Panc1 (cell line): ENCODE data around the gene HAUS8. TPM values are rescaled to one million over a fixed set of nuclear protein-coding genes. Genes with fewer than 3 reads are reported as not detected.
"Not testable (repeated sequence)": the region's sequence is repeated elsewhere in the genome, so short reads cannot be mapped to it uniquely, and the experiment has no call there.

Experiments
- ATAC-seq: fragments of 200-7000 bp; cut with Tn5 transposase; 2 replicates; pipeline ENCODE4 v1.9.1; 2020; ENCODE audit warnings: mild to moderate bottlenecking, moderate library complexity
- BruUV-seq: library from RNA; stranded (reverse); fragments of 400-500 nt; replicated peaks from 2 replicates; lab custom pipeline; 2021; lab: Mats Ljungman, UMichigan
- CTCF ChIA-PET: fragments of 300-600 bp; sonication (Branson Sonifier 250); formaldehyde crosslinking; loops from one replicate; lab custom pipeline; 2022; ENCODE audit warnings: antibody characterized with exemption; lab: Charles Lee
- POLR2A ChIA-PET: fragments of 300-600 bp; sonication (Branson Sonifier 250); formaldehyde crosslinking; loops from one replicate; lab custom pipeline; 2022; ENCODE audit warnings: antibody characterized with exemption; lab: Charles Lee
- DNase-seq: peaks from one replicate; pipeline ENCODE4 v3.0.0-alpha.2; 2010; ENCODE audit warnings: low read depth, low spot score
- H3K27ac ChIP-seq: 2 replicates; pipeline ENCODE4 v1.5.1; 2011; ENCODE audit warnings: mild to moderate bottlenecking, low read length, inconsistent platforms
- H3K27me3 ChIP-seq: fragments of 200-500 bp; sonication (Bioruptor generic); 2 replicates; pipeline ENCODE4 v1.6.0; 2014; ENCODE audit warnings: low read length, inconsistent platforms; ENCODE audit not compliant: control insufficient read depth, insufficient read depth
- H3K36me3 ChIP-seq: fragments of 200-500 bp; sonication (Bioruptor generic); 2 replicates; pipeline ENCODE4 v1.5.1; 2014; ENCODE audit warnings: inconsistent platforms, mild to moderate bottlenecking, low read length, moderate library complexity; ENCODE audit not compliant: control insufficient read depth, insufficient read depth
- H3K4me1 ChIP-seq: 2 replicates; pipeline ENCODE4 v1.5.1; 2011; ENCODE audit warnings: inconsistent platforms, mild to moderate bottlenecking, low read length, moderate library complexity; ENCODE audit not compliant: control insufficient read depth, insufficient read depth
- H3K4me3 ChIP-seq, 2 experiments: 2 replicates each; pipeline ENCODE4 v1.5.1; 2011 to 2012; ENCODE audit warnings: low read depth in 2 of 2, low read length in 2 of 2, mild to moderate bottlenecking in 2 of 2, inconsistent platforms in 1 of 2, moderate library complexity in 1 of 2
- H3K9me3 ChIP-seq: fragments of 200-500 bp; sonication (Bioruptor generic); 2 replicates; pipeline ENCODE4 v1.5.1; 2014; ENCODE audit warnings: low read depth, mild to moderate bottlenecking, inconsistent platforms, low read length, moderate library complexity; ENCODE audit not compliant: control insufficient read depth, insufficient read depth
- POLR2AphosphoS5 ChIP-seq: IDR thresholded peaks from 2 replicates; pipeline ENCODE4 v1.6.1; 2012; ENCODE audit warnings: mild to moderate bottlenecking, low read depth, low read length, moderate library complexity
- SIN3A ChIP-seq: IDR thresholded peaks from 2 replicates; pipeline ENCODE4 v1.6.1; 2012; ENCODE audit warnings: low read depth, mild to moderate bottlenecking, low read length, moderate library complexity, borderline replicate concordance; ENCODE audit not compliant: insufficient read depth
- TCF7L2 ChIP-seq: IDR thresholded peaks from 2 replicates; pipeline ENCODE4 v1.6.1; 2011; ENCODE audit warnings: mild to moderate bottlenecking, low read depth, low read length, inconsistent platforms
- in situ Hi-C: cut with HindIII; loops from 2 replicates; pipeline ENCODE4 v1.10.0; 2016; ENCODE audit warnings: low sequenced_read_pairs, low pct_unique_long_range_greater_than_20kb
- intact Hi-C: fragments of 100-400 bp; cut with micrococcal nuclease; formaldehyde crosslinking; loops from one replicate; pipeline ENCODE4 v1.10.0; 2022; ENCODE audit not compliant: unreplicated experiment
- total RNA-seq: library from RNA; stranded (reverse); gene quantifications from one replicate; pipeline ENCODE4 v1.2.1, GENCODE V29; 2021; ENCODE audit not compliant: unreplicated experiment
- TF ChIP-seq, protein P1 (sequence below): fragments of 450-650 bp; IDR thresholded peaks from 2 replicates; pipeline ENCODE4 v1.5.1; 2017; ENCODE audit warnings: mild to moderate bottlenecking
- TF ChIP-seq, protein P2 (sequence below), 2 experiments: IDR thresholded peaks; 2 replicates each; pipeline ENCODE4 v1.6.1; 2011 to 2012; ENCODE audit warnings: low read depth in 2 of 2, control low read depth in 1 of 2, low read length in 1 of 2, mild to moderate bottlenecking in 1 of 2, moderate library complexity in 1 of 2; ENCODE audit not compliant: insufficient read depth in 1 of 2

Gene HAUS8
- total RNA-seq, 1 experiment from 2014 or later: 18.2 TPM

GRCh38 chr19:17095141-17095919, 20.1 kb upstream of the HAUS8 start:
- no peak for ATAC-seq
- H3K4me1 ChIP-seq: no peaks in the 10 kb centered on the region
- no TSS peak for BruUV-seq
- intact Hi-C loops (no loop called here), in situ Hi-C loops (no loop called here)
- no peaks in the 10 kb centered on the region for H3K27me3 ChIP-seq
- no peaks in the 10 kb centered on the region; the same call in 1 of the 2 replicates for H3K36me3 ChIP-seq
- POLR2A ChIA-PET: interaction anchor here (0.6 kb wide), 1 partner anchor 602 kb away, joined by 7 read pairs; no protein-coding TSS in a partner anchor
- H3K4me3 ChIP-seq: no peak overlapping the region
- TF ChIP-seq TCF7L2: no peak
- TF ChIP-seq, protein P1, sequence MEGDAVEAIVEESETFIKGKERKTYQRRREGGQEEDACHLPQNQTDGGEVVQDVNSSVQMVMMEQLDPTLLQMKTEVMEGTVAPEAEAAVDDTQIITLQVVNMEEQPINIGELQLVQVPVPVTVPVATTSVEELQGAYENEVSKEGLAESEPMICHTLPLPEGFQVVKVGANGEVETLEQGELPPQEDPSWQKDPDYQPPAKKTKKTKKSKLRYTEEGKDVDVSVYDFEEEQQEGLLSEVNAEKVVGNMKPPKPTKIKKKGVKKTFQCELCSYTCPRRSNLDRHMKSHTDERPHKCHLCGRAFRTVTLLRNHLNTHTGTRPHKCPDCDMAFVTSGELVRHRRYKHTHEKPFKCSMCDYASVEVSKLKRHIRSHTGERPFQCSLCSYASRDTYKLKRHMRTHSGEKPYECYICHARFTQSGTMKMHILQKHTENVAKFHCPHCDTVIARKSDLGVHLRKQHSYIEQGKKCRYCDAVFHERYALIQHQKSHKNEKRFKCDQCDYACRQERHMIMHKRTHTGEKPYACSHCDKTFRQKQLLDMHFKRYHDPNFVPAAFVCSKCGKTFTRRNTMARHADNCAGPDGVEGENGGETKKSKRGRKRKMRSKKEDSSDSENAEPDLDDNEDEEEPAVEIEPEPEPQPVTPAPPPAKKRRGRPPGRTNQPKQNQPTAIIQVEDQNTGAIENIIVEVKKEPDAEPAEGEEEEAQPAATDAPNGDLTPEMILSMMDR: no peak
- H3K9me3 ChIP-seq: no peaks in the 10 kb centered on the region
- no peak overlapping the region for H3K27ac ChIP-seq
- CTCF ChIA-PET: no interaction called here
- no peak for DNase-seq

- H3K36me3 ChIP-seq, CTCF ChIA-PET, ATAC-seq, H3K9me3 ChIP-seq, H3K4me3 ChIP-seq, H3K27ac ChIP-seq, H3K4me1 ChIP-seq, BruUV-seq, intact Hi-C loops, H3K27me3 ChIP-seq, in situ Hi-C loops, DNase-seq: not testable (repeated sequence)
- POLR2A ChIA-PET: interaction anchor here (0.6 kb wide), 1 partner anchor 602 kb away, joined by 7 read pairs; no protein-coding TSS in a partner anchor
Measured at GRCh38 chr19:17094694-17095093, 19.4 kb upstream of the HAUS8 start.

GRCh38 chr19:17092696-17093095, 17.4 kb upstream of the HAUS8 start:
- intact Hi-C loops (no loop called here), in situ Hi-C loops (no loop called here)
- Histone ChIP-seq H3K4me3 (no peak overlapping the region), H3K36me3 (no peaks in the 10 kb centered on the region; the same call in 1 of the 2 replicates), H3K27ac (no peak overlapping the region), H3K4me1 (peaks cover 8% of the 10 kb centered on the region), H3K27me3 (no peaks in the 10 kb centered on the region), H3K9me3 (no peaks in the 10 kb centered on the region)
- ChIA-PET POLR2A (no interaction called here), CTCF (no interaction called here)
- BruUV-seq: no TSS peak
- no peak for TF ChIP-seq SIN3A
- TF ChIP-seq, protein P1: no peak
- TF ChIP-seq, protein P2, sequence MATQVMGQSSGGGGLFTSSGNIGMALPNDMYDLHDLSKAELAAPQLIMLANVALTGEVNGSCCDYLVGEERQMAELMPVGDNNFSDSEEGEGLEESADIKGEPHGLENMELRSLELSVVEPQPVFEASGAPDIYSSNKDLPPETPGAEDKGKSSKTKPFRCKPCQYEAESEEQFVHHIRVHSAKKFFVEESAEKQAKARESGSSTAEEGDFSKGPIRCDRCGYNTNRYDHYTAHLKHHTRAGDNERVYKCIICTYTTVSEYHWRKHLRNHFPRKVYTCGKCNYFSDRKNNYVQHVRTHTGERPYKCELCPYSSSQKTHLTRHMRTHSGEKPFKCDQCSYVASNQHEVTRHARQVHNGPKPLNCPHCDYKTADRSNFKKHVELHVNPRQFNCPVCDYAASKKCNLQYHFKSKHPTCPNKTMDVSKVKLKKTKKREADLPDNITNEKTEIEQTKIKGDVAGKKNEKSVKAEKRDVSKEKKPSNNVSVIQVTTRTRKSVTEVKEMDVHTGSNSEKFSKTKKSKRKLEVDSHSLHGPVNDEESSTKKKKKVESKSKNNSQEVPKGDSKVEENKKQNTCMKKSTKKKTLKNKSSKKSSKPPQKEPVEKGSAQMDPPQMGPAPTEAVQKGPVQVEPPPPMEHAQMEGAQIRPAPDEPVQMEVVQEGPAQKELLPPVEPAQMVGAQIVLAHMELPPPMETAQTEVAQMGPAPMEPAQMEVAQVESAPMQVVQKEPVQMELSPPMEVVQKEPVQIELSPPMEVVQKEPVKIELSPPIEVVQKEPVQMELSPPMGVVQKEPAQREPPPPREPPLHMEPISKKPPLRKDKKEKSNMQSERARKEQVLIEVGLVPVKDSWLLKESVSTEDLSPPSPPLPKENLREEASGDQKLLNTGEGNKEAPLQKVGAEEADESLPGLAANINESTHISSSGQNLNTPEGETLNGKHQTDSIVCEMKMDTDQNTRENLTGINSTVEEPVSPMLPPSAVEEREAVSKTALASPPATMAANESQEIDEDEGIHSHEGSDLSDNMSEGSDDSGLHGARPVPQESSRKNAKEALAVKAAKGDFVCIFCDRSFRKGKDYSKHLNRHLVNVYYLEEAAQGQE (IDR thresholded peaks at IDR 0.05; ENCODE audit: insufficient read depth in 1 of 2, low read depth in 2 of 2, low read length in 1 of 2): no peak
- TF ChIP-seq TCF7L2: no peak
- TF ChIP-seq POLR2AphosphoS5: no peak
- ATAC-seq (no peak), DNase-seq (no peak)
